Effector memory CD8-positive, alpha-beta T cell (primary cell): ENCODE results near the gene ZMYND8.
A peak's percentile ranks its signal among the peaks of the same experiment; 100 is the strongest.
"Not testable (repeated sequence)": the region's sequence is repeated elsewhere in the genome, so short reads cannot be mapped to it uniquely, and the experiment has no call there.

Experiments used
- ATAC-seq: fragments of 150-1000 bp; cut with Tn5 transposase; replicated peaks from 2 replicates; pipeline ENCODE4 v1.10.0; 2021; ENCODE audit warnings: mild to moderate bottlenecking, moderate library complexity
- DNase-seq, 3 experiments: peaks; one replicate each; pipeline ENCODE4 v3.0.0; 2021
- H3K27ac Mint-ChIP-seq, 2 donors: one replicate each; pipeline ENCODE4 v1.8.0; 2022; ENCODE audit warnings: mild to moderate bottlenecking in 2 of 2, mixed read lengths in 2 of 2, moderate library complexity in 2 of 2
- H3K27me3 Mint-ChIP-seq, 2 donors: one replicate each; pipeline ENCODE4 v1.8.0; 2022; ENCODE audit warnings: mixed read lengths in 2 of 2
- H3K36me3 Mint-ChIP-seq: one replicate; pipeline ENCODE4 v1.8.0; 2022; ENCODE audit warnings: mild to moderate bottlenecking, moderate library complexity, mixed read lengths; ENCODE audit not compliant: insufficient read depth
- H3K4me1 Mint-ChIP-seq, 2 donors: one replicate each; pipeline ENCODE4 v1.8.0; 2022; ENCODE audit warnings: low read depth in 2 of 2, mixed read lengths in 2 of 2
- H3K4me3 Mint-ChIP-seq, 2 donors: one replicate each; pipeline ENCODE4 v1.8.0; 2022; ENCODE audit warnings: mild to moderate bottlenecking in 2 of 2, mixed read lengths in 2 of 2, moderate library complexity in 2 of 2
- H3K9me3 Mint-ChIP-seq, 2 donors: one replicate each; pipeline ENCODE4 v1.8.0; 2022; ENCODE audit warnings: mixed read lengths in 2 of 2

ZMYND8 gene

GRCh38 chr20:47269309-47270165, 87.0 kb downstream of the ZMYND8 start:
- H3K4me1 Mint-ChIP-seq: peaks cover 9 to 15% of the 10 kb centered on the region in 2 donors
- H3K36me3 Mint-ChIP-seq: peaks cover 32% of the 10 kb centered on the region
- no peaks in the 10 kb centered on the region for H3K27me3 Mint-ChIP-seq
- DNase-seq (no peak), ATAC-seq (no peak)
- H3K4me3 Mint-ChIP-seq: no peak overlapping the region
- H3K27ac Mint-ChIP-seq: no peak overlapping the region
- no peaks in the 10 kb centered on the region for H3K9me3 Mint-ChIP-seq

GRCh38 chr20:47267621-47268020, 88.9 kb downstream of the ZMYND8 start:
- Mint-ChIP-seq H3K4me1 (peaks cover under 1 to 1% of the 10 kb centered on the region in 2 donors), H3K9me3 (no peaks in the 10 kb centered on the region), H3K27me3 (no peaks in the 10 kb centered on the region), H3K27ac (no peak overlapping the region), H3K36me3 (peaks cover 25% of the 10 kb centered on the region), H3K4me3 (no peak overlapping the region)
- ATAC-seq (no peak), DNase-seq (no peak)

GRCh38 chr20:47266847-47267515, 89.5 kb downstream of the ZMYND8 start:
- Mint-ChIP-seq H3K4me1 (peaks cover 0 to 5% of the 10 kb centered on the region in 2 donors), H3K9me3 (no peaks in the 10 kb centered on the region), H3K27ac (peak overlapping the region; percentile 19 to 42), H3K4me3 (no peak overlapping the region), H3K36me3 (peaks cover 31% of the 10 kb centered on the region), H3K27me3 (no peaks in the 10 kb centered on the region)
- DNase-seq (no peak), ATAC-seq (no peak)

- peaks cover 0 to 5% of the 10 kb centered on the region in 2 donors for H3K4me1 Mint-ChIP-seq
Measured at GRCh38 chr20:47265984-47266383, 90.5 kb downstream of the ZMYND8 start.

GRCh38 chr20:47265214-47265613, 91.3 kb downstream of the ZMYND8 start:
- ATAC-seq (no peak), DNase-seq (no peak)
- Mint-ChIP-seq H3K27ac (peak overlapping the region in 1 of 2 donors; percentile 42), H3K4me3 (no peak overlapping the region), H3K4me1 (peaks cover 0 to 5% of the 10 kb centered on the region in 2 donors), H3K9me3 (no peaks in the 10 kb centered on the region), H3K36me3 (peaks cover 37% of the 10 kb centered on the region), H3K27me3 (no peaks in the 10 kb centered on the region)

More at GRCh38 chr20:47265984-47266383, 90.5 kb downstream of the ZMYND8 start:
- DNase-seq: no peak
- Mint-ChIP-seq H3K9me3 (no peaks in the 10 kb centered on the region), H3K4me3 (no peak overlapping the region), H3K27ac (peak overlapping the region; percentile 19 to 42), H3K36me3 (peaks cover 39% of the 10 kb centered on the region), H3K27me3 (no peaks in the 10 kb centered on the region)
- no peak for ATAC-seq

- Mint-ChIP-seq H3K4me1 (peaks cover 5 to 11% of the 10 kb centered on the region in 2 donors), H3K36me3 (peaks cover 34% of the 10 kb centered on the region), H3K27ac (peak overlapping the region in 1 of 2 donors; percentile 10)
- not testable (repeated sequence) for H3K9me3 Mint-ChIP-seq, H3K27me3 Mint-ChIP-seq, ATAC-seq, H3K4me3 Mint-ChIP-seq, DNase-seq
Measured at GRCh38 chr20:47264137-47264769, 92.2 kb downstream of the ZMYND8 start.

GRCh38 chr20:47263465-47264084, 92.9 kb downstream of the ZMYND8 start:
- no peak for ATAC-seq
- H3K27me3 Mint-ChIP-seq: no peaks in the 10 kb centered on the region
- H3K4me3 Mint-ChIP-seq: no peak overlapping the region
- H3K27ac Mint-ChIP-seq: peak overlapping the region in 1 of 2 donors; percentile 10
- H3K9me3 Mint-ChIP-seq: no peaks in the 10 kb centered on the region
- no peak for DNase-seq
- H3K36me3 Mint-ChIP-seq: peaks cover 32% of the 10 kb centered on the region
- peaks cover 9 to 16% of the 10 kb centered on the region in 2 donors for H3K4me1 Mint-ChIP-seq

- Mint-ChIP-seq H3K36me3 (peaks cover 30% of the 10 kb centered on the region), H3K4me3 (no peak overlapping the region), H3K27me3 (no peaks in the 10 kb centered on the region), H3K27ac (peak overlapping the region in 1 of 2 donors; percentile 10), H3K4me1 (peaks cover 14 to 18% of the 10 kb centered on the region in 2 donors), H3K9me3 (no peaks in the 10 kb centered on the region)
- DNase-seq (no peak), ATAC-seq (no peak)
Measured at GRCh38 chr20:47263080-47263464, 93.4 kb downstream of the ZMYND8 start.

- ATAC-seq: no peak
- no peak for DNase-seq
- H3K27ac Mint-ChIP-seq: no peak overlapping the region
- H3K9me3 Mint-ChIP-seq: no peaks in the 10 kb centered on the region
- H3K36me3 Mint-ChIP-seq: peaks cover 30% of the 10 kb centered on the region
- H3K4me1 Mint-ChIP-seq: peaks cover 17 to 18% of the 10 kb centered on the region in 2 donors
- H3K4me3 Mint-ChIP-seq: no peak overlapping the region
- H3K27me3 Mint-ChIP-seq: no peaks in the 10 kb centered on the region
Measured at GRCh38 chr20:47262365-47263013, 94.0 kb downstream of the ZMYND8 start.

GRCh38 chr20:47262008-47262364, 94.5 kb downstream of the ZMYND8 start:
- H3K4me1 Mint-ChIP-seq: peaks cover 20 to 22% of the 10 kb centered on the region in 2 donors
- H3K36me3 Mint-ChIP-seq: peaks cover 35% of the 10 kb centered on the region
- H3K4me3 Mint-ChIP-seq: no peak overlapping the region
- ATAC-seq: no peak
- no peak for DNase-seq
- H3K27me3 Mint-ChIP-seq: no peaks in the 10 kb centered on the region
- H3K27ac Mint-ChIP-seq: no peak overlapping the region
- no peaks in the 10 kb centered on the region for H3K9me3 Mint-ChIP-seq

- not testable (repeated sequence) for ATAC-seq, DNase-seq, H3K27me3 Mint-ChIP-seq, H3K4me3 Mint-ChIP-seq, H3K9me3 Mint-ChIP-seq
- Mint-ChIP-seq H3K4me1 (peaks cover 22% of the 10 kb centered on the region in 2 donors), H3K36me3 (peaks cover 36% of the 10 kb centered on the region), H3K27ac (peak overlapping the region; percentile 9 to 49)
Measured at GRCh38 chr20:47261161-47261774, 95.2 kb downstream of the ZMYND8 start.

GRCh38 chr20:47260540-47261126, 95.9 kb downstream of the ZMYND8 start:
- peak overlapping the region; percentile 9 to 65 for H3K27ac Mint-ChIP-seq
- H3K4me1 Mint-ChIP-seq: peaks cover 22% of the 10 kb centered on the region in 2 donors
- H3K36me3 Mint-ChIP-seq: peaks cover 36% of the 10 kb centered on the region
- DNase-seq, H3K9me3 Mint-ChIP-seq, ATAC-seq, H3K27me3 Mint-ChIP-seq, H3K4me3 Mint-ChIP-seq: not testable (repeated sequence)
